Measurements from ENCODE around the gene UPP2.

UPP2 gene

DNA sequence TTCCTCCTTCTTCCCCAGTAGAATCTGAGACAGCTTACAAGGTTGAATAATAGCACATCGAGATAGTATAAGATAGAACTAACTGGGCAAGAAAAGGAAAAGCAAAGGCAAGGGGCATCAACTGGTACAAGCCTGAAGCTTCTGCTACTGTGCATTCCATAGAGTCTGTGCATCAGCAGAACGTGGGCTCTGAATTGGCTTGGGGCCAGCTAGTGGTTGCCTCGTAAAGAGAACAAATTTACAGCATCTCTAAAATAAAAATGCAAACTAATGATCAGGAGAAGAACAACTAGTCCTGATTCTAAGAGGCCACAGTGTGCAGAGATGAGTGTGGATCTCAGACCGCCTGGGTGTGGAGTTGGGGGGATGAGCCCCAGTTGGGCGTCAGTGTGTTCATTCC lies 36.6 kb downstream of the UPP2 start:
- no peak for TF ChIP-seq CTCF (IDR thresholded peaks at IDR 0.05; ENCODE audit: extremely low read depth, missing control alignments)
- no peak for DNase-seq (ENCODE audit: low spot score)

- no peak for DNase-seq (ENCODE audit: low spot score)
- no peak for TF ChIP-seq CTCF (IDR thresholded peaks at IDR 0.05; ENCODE audit: extremely low read depth, missing control alignments)
These were observed 38.5 kb downstream of the UPP2 start for GRCh38 chr2:158140201-158140600.

DNA sequence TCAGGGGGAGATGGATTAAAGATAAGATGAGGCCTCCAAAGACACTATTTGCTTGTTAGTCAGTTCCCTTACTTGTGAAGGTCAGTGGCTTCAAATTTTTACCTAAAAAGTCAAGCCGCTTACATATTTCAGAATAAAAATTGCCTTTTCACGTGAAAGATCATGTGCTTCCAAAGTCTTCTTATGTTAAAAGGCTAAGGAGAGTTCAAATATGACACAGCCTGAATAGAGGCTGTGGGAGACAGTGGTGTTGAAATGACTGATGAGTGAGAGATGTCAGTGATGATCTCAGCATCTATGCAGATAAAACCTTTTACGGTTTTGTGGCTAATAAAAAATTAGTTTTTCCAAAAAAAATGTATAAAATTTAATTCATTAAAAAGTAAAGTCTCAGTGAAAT lies 40.5 kb downstream of the UPP2 start:
- TF ChIP-seq CTCF (IDR thresholded peaks at IDR 0.05; ENCODE audit: extremely low read depth, missing control alignments), result no peak
- no peak for DNase-seq (ENCODE audit: low spot score)

- DNase-seq (ENCODE audit: low spot score), result no peak
- TF ChIP-seq CTCF (IDR thresholded peaks at IDR 0.05; ENCODE audit: extremely low read depth, missing control alignments), result no peak
These were observed 41.1 kb downstream of the UPP2 start for GRCh38 chr2:158142568-158143332.

GRCh38 chr2:158143703-158144360 lies 42.2 kb downstream of the UPP2 start:
- no peak for TF ChIP-seq CTCF (IDR thresholded peaks at IDR 0.05; ENCODE audit: extremely low read depth, missing control alignments)
- DNase-seq (ENCODE audit: low spot score), result no peak

GRCh38 chr2:158144914-158145625 lies 43.4 kb downstream of the UPP2 start:
- no peak for DNase-seq (ENCODE audit: low spot score)

More at GRCh38 chr2:158144914-158145625, 43.4 kb downstream of the UPP2 start:
- TF ChIP-seq CTCF (IDR thresholded peaks at IDR 0.05; ENCODE audit: extremely low read depth, missing control alignments), result no peak
